SU-DHL-6 (cell line): ENCODE measurements around the gene SPIB.

Source experiments
- H2AFZ ChIP-seq: fragments of 200-600 bp; sonication (generic); 2 replicates; pipeline ENCODE4 v1.6.1; 2014; ENCODE audit warnings: low read depth, mild to moderate bottlenecking, moderate library complexity, mixed read lengths, antibody characterized with exemption, low read length; ENCODE audit not compliant: severe bottlenecking
- H3F3A ChIP-seq: fragments of 200-600 bp; shearing (Covaris generic); 2 replicates; pipeline ENCODE4 v1.6.0; 2016; ENCODE audit warnings: antibody characterized with exemption, mild to moderate bottlenecking; ENCODE audit not compliant: insufficient read depth
- H3K27ac ChIP-seq: fragments of 200-600 bp; sonication (generic); 2 replicates; pipeline ENCODE4 v1.5.1; 2016; ENCODE audit warnings: low read depth, mild to moderate bottlenecking, low read length, moderate library complexity, mixed read lengths
- H3K27me3 ChIP-seq: fragments of 200-600 bp; sonication (generic), shearing (Covaris generic); 2 replicates; pipeline ENCODE4 v1.6.0; 2014; ENCODE audit warnings: mild to moderate bottlenecking, low read length
- H3K36me3 ChIP-seq: fragments of 200-600 bp; sonication (generic); 2 replicates; pipeline ENCODE4 v1.6.1; 2014; ENCODE audit warnings: mild to moderate bottlenecking, low read length, mixed read lengths
- H3K4me2 ChIP-seq: fragments of 300-600, 200-600 bp; shearing (Covaris generic), sonication (generic); 2 replicates; pipeline ENCODE4 v1.6.0; 2014; ENCODE audit warnings: low read length, low read depth, mild to moderate bottlenecking; ENCODE audit not compliant: poor library complexity, severe bottlenecking
- H3K4me3 ChIP-seq: fragments of 200-600 bp; sonication (generic); 2 replicates; pipeline ENCODE4 v1.5.1; 2014; ENCODE audit warnings: antibody characterized with exemption, low read length, mild to moderate bottlenecking, mixed read lengths; ENCODE audit not compliant: insufficient read depth, poor library complexity, severe bottlenecking
- H3K79me2 ChIP-seq: fragments of 200-600 bp; sonication (generic); 2 replicates; pipeline ENCODE4 v1.6.1; 2014; ENCODE audit warnings: mild to moderate bottlenecking, low read length, moderate library complexity; ENCODE audit not compliant: insufficient read depth
- H3K9ac ChIP-seq: fragments of 200-600 bp; sonication (generic); 2 replicates; pipeline ENCODE4 v1.7.0; 2014; ENCODE audit warnings: mild to moderate bottlenecking, low read length
- H3K9me2 ChIP-seq: fragments of 200-600 bp; sonication (generic); replicated peaks from 2 replicates; pipeline ENCODE4 v1.6.1; 2014; ENCODE audit warnings: low read length; ENCODE audit not compliant: insufficient read depth
- H3K9me3 ChIP-seq: fragments of 200-600 bp; sonication (generic); 2 replicates; pipeline ENCODE4 v1.6.1; 2014; ENCODE audit warnings: low read length, mixed read lengths; ENCODE audit not compliant: insufficient read depth
- H4K20me1 ChIP-seq: fragments of 200-600 bp; sonication (generic); 2 replicates; pipeline ENCODE4 v1.6.1; 2014; ENCODE audit warnings: low read depth, mild to moderate bottlenecking, antibody characterized with exemption, low read length, moderate library complexity, mixed read lengths
- EZH2phosphoT487 ChIP-seq: fragments of 200-600 bp; sonication (generic), shearing (Covaris generic); conservative IDR thresholded peaks from 2 replicates; pipeline ENCODE4 v1.6.1; 2018; ENCODE audit warnings: mild to moderate bottlenecking, antibody characterized with exemption, low read length, moderate library complexity, mixed read lengths
- TF ChIP-seq, protein P1 (sequence below): fragments of 200-600 bp; sonication (generic); IDR thresholded peaks from one replicate; pipeline ENCODE4 v1.5.1; 2017; ENCODE audit warnings: antibody characterized with exemption, mild to moderate bottlenecking, low read length, moderate library complexity; ENCODE audit not compliant: insufficient read depth, poor library complexity, severe bottlenecking

The SPIB gene

DNA sequence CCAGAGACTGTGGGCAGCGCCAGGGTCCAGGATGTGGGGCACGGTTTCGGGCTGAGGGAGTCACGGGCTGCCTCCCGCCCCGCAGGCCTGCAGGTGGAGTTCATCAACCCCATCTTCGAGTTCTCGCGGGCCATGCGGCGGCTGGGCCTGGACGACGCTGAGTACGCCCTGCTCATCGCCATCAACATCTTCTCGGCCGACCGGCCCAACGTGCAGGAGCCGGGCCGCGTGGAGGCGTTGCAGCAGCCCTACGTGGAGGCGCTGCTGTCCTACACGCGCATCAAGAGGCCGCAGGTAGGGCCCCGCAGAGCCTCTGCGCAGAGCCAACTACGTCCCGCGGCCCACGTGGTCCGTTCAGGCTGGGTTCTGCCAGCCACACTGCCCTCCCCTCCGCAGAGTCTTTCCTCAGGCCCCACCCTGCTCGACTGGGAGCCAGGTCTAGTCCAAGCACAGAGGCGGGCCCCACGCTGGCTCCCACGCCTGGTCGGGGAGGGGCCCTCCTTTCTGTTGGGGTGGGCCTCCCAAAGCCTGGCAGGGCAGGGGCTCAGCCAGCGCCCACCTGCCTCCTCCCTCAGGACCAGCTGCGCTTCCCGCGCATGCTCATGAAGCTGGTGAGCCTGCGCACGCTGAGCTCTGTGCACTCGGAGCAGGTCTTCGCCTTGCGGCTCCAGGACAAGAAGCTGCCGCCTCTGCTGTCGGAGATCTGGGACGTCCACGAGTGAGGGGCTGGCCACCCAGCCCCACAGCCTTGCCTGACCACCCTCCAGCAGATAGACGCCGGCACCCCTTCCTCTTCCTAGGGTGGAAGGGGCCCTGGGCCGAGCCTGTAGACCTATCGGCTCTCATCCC is 36.6 kb upstream of the SPIB start:
- Histone ChIP-seq H2AFZ (no peak overlapping the region), H3K9ac (no peak overlapping the region), H3F3A (peaks cover 10% of the 10 kb centered on the region; the same call in 1 of the 2 replicates), H3K36me3 (peaks cover 3% of the 10 kb centered on the region; the same call in 1 of the 2 replicates), H4K20me1 (no peaks in the 10 kb centered on the region), H3K27ac (no peak overlapping the region), H3K9me3 (no peaks in the 10 kb centered on the region), H3K4me2 (no peak overlapping the region), H3K9me2 (no peaks in the 10 kb centered on the region), H3K27me3 (no peaks in the 10 kb centered on the region), H3K79me2 (peaks cover 27% of the 10 kb centered on the region), H3K4me3 (no peak overlapping the region)
- TF ChIP-seq, protein P1, sequence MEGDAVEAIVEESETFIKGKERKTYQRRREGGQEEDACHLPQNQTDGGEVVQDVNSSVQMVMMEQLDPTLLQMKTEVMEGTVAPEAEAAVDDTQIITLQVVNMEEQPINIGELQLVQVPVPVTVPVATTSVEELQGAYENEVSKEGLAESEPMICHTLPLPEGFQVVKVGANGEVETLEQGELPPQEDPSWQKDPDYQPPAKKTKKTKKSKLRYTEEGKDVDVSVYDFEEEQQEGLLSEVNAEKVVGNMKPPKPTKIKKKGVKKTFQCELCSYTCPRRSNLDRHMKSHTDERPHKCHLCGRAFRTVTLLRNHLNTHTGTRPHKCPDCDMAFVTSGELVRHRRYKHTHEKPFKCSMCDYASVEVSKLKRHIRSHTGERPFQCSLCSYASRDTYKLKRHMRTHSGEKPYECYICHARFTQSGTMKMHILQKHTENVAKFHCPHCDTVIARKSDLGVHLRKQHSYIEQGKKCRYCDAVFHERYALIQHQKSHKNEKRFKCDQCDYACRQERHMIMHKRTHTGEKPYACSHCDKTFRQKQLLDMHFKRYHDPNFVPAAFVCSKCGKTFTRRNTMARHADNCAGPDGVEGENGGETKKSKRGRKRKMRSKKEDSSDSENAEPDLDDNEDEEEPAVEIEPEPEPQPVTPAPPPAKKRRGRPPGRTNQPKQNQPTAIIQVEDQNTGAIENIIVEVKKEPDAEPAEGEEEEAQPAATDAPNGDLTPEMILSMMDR: no peak
- TF ChIP-seq EZH2phosphoT487: no peak

GRCh38 chr19:50383001-50383851 is 35.5 kb upstream of the SPIB start:
- Histone ChIP-seq H3K27ac (peak overlapping the region; percentile 55), H3K79me2 (peaks cover 38% of the 10 kb centered on the region), H4K20me1 (no peaks in the 10 kb centered on the region), H3K4me2 (peak overlapping the region; percentile 56), H3K9ac (peak overlapping the region; percentile 82), H2AFZ (peak overlapping the region; percentile 21), H3K27me3 (no peaks in the 10 kb centered on the region), H3F3A (peaks cover 10% of the 10 kb centered on the region; the same call in 1 of the 2 replicates), H3K4me3 (peak overlapping the region; percentile 47), H3K9me2 (no peaks in the 10 kb centered on the region), H3K36me3 (peaks cover 3% of the 10 kb centered on the region; the same call in 1 of the 2 replicates), H3K9me3 (no peaks in the 10 kb centered on the region)
- TF ChIP-seq, protein P1: no peak
- TF ChIP-seq EZH2phosphoT487: no peak

DNA sequence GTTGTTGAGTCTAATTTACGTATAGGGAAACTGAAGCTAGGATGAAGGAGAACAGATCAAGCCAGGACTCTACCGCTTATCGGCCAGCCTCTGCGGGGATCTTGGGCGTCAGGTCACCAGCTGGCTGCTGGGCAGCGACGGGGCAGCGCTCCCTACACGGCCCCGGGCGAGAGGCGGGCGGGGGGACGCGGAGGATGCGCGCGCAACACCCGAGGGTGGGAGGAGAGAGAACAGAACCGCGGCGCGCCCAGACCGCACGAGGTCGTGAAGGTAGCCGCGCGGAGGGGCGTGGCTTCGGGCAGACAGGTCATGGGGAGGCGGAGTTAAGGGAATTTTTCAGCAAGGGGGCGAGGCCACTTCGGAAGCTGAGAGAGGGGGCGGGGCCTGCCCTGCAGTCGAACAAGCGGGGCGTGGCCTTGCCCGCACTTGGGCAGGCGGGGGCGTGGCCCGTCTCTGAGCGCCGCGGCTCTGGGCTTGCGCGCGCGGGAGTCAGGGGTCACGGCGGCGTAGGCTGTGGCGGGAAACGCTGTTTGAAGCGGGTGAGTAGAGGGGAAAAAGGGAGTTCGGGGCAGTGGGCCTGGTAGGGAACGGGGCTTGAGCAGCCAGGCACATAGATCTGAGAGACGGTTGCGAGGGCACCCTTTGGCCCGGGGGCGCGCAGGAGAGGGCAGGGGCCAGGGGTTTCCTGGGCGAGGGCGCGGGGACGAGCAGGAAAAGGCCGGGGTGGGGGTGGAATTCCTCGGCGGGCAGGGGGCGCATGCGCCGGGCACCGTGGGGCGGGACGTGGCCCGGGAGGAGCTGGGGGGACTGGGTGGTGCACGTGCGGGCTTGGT is 34.7 kb upstream of the SPIB start, which contains the start of gene POLD1:
Gene POLD1, plus strand, starts transcription at position 496 of the 833 bp plus-strand sequence. CDS start 14,505 bp downstream, outside the sequence.
- no peak for TF ChIP-seq EZH2phosphoT487
- TF ChIP-seq, protein P1: no peak
- Histone ChIP-seq H3K9me3 (no peaks in the 10 kb centered on the region), H4K20me1 (no peaks in the 10 kb centered on the region), H3K9me2 (no peaks in the 10 kb centered on the region), H3K36me3 (peaks cover 6% of the 10 kb centered on the region; the same call in 1 of the 2 replicates), H3K27ac (peak within 1 kb of the TSS; percentile 69), H3K27me3 (no peaks in the 10 kb centered on the region), H3F3A (peaks cover 14% of the 10 kb centered on the region; the same call in 1 of the 2 replicates), H3K79me2 (peaks cover 47% of the 10 kb centered on the region), H2AFZ (peak within 1 kb of the TSS; percentile 56), H3K4me2 (peak within 1 kb of the TSS; percentile 69), H3K9ac (peak within 1 kb of the TSS; percentile 82), H3K4me3 (peak within 1 kb of the TSS; percentile 89)
